OCI-LY3 (cell line): Measurements from ENCODE around the gene SPATA46.

Source experiments
- H2AFZ ChIP-seq: fragments of 200-600, 300-600 bp; shearing (Covaris generic); 2 replicates; pipeline ENCODE4 v1.6.0; 2014; ENCODE audit warnings: antibody characterized with exemption, low read depth, low read length
- H3K27ac ChIP-seq: fragments of 200-600, 300-600 bp; sonication (generic); 2 replicates; pipeline ENCODE4 v1.5.1; 2014; ENCODE audit warnings: mild to moderate bottlenecking, low read length, moderate library complexity, mixed read lengths
- H3K27me3 ChIP-seq: fragments of 200-600, 300-600 bp; sonication (generic); 2 replicates; pipeline ENCODE4 v1.6.1; 2014; ENCODE audit warnings: low read depth, low read length, mixed read lengths
- H3K36me3 ChIP-seq: fragments of 200-600, 300-600 bp; sonication (generic); replicated peaks from 2 replicates; pipeline ENCODE3; 2014; ENCODE audit warnings: low read depth, low read length, mixed read lengths
- H3K4me1 ChIP-seq: fragments of 300-600, 200-600 bp; sonication (generic); 2 replicates; pipeline ENCODE4 v1.6.1; 2014; ENCODE audit warnings: low read length, mixed read lengths
- H3K4me2 ChIP-seq: fragments of 200-600, 300-600 bp; sonication (generic); 2 replicates; pipeline ENCODE4 v1.6.1; 2014; ENCODE audit warnings: low read length, mixed read lengths
- H3K4me3 ChIP-seq: fragments of 300-600, 200-600 bp; sonication (generic); 2 replicates; pipeline ENCODE4 v1.5.1; 2014; ENCODE audit warnings: antibody characterized with exemption, mild to moderate bottlenecking, low read length, moderate library complexity
- H3K79me2 ChIP-seq: fragments of 300-600, 200-600 bp; shearing (Covaris generic); 2 replicates; pipeline ENCODE4 v1.6.1; 2014; ENCODE audit warnings: mild to moderate bottlenecking, low read length, mixed read lengths
- H3K9ac ChIP-seq: fragments of 300-600, 200-600 bp; shearing (Covaris generic); 2 replicates; pipeline ENCODE4 v1.6.0; 2014; ENCODE audit warnings: mild to moderate bottlenecking, low read length, moderate library complexity
- H3K9me3 ChIP-seq: fragments of 200-600, 300-600 bp; shearing (Covaris generic); 2 replicates; pipeline ENCODE4 v1.6.1; 2014; ENCODE audit warnings: low read length, mixed read lengths; ENCODE audit not compliant: insufficient read depth
- H4K20me1 ChIP-seq: fragments of 200-600, 300-600 bp; sonication (generic); 2 replicates; pipeline ENCODE4 v1.6.1; 2016; ENCODE audit warnings: low read length, mixed read lengths; ENCODE audit not compliant: insufficient read depth
- EZH2phosphoT487 ChIP-seq: fragments of 200-600 bp; shearing (Covaris generic); IDR thresholded peaks from 2 replicates; pipeline ENCODE4 v1.6.1; 2018; ENCODE audit warnings: antibody characterized with exemption, mixed run types, low read depth
- TF ChIP-seq, protein P1 (sequence below): fragments of 200-600, 300-600 bp; sonication (generic); IDR thresholded peaks from 2 replicates; pipeline ENCODE4 v1.5.1; 2014; ENCODE audit warnings: antibody characterized with exemption, low read length, low read depth

Gene SPATA46

GRCh38 chr1:162328512-162328911, 48.1 kb downstream of the SPATA46 start:
- H3K9me3 ChIP-seq, result no peaks in the 10 kb centered on the region
- H2AFZ ChIP-seq, result no peak overlapping the region
- no peaks in the 10 kb centered on the region for H4K20me1 ChIP-seq
- H3K9ac ChIP-seq, result no peak overlapping the region
- peaks cover 68% of the 10 kb centered on the region for H3K27me3 ChIP-seq
- H3K79me2 ChIP-seq, result no peaks in the 10 kb centered on the region
- no peak overlapping the region for H3K27ac ChIP-seq
- no peaks in the 10 kb centered on the region for H3K36me3 ChIP-seq
- H3K4me3 ChIP-seq, result no peak overlapping the region
- H3K4me1 ChIP-seq, result no peaks in the 10 kb centered on the region
- no peak overlapping the region for H3K4me2 ChIP-seq
- TF ChIP-seq EZH2phosphoT487, result no peak
- TF ChIP-seq, protein P1, sequence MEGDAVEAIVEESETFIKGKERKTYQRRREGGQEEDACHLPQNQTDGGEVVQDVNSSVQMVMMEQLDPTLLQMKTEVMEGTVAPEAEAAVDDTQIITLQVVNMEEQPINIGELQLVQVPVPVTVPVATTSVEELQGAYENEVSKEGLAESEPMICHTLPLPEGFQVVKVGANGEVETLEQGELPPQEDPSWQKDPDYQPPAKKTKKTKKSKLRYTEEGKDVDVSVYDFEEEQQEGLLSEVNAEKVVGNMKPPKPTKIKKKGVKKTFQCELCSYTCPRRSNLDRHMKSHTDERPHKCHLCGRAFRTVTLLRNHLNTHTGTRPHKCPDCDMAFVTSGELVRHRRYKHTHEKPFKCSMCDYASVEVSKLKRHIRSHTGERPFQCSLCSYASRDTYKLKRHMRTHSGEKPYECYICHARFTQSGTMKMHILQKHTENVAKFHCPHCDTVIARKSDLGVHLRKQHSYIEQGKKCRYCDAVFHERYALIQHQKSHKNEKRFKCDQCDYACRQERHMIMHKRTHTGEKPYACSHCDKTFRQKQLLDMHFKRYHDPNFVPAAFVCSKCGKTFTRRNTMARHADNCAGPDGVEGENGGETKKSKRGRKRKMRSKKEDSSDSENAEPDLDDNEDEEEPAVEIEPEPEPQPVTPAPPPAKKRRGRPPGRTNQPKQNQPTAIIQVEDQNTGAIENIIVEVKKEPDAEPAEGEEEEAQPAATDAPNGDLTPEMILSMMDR, result no peak

DNA sequence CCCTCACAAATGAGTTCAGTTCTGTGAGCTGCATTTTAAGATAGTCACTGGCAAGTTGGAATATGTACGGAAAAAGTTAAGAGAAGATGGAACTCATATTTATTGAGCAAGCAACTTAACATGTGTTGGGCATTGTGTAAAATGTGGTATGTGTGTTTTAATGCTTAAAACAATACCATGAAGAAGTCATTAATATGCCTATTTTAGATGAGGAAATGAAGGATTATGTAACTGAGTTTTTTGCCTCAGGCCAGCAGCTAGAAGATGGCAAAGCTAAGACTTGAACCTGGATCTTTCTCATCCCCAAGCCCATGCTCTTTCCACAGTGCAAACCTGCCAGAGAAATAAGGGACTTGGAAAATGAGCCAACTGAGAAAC, 48.9 kb downstream of the SPATA46 start:
- H3K4me3 ChIP-seq, result no peak overlapping the region
- H3K27ac ChIP-seq, result no peak overlapping the region
- TF ChIP-seq, protein P1, result no peak
- TF ChIP-seq EZH2phosphoT487, result no peak
- H3K4me1 ChIP-seq, result no peaks in the 10 kb centered on the region
- peaks cover 65% of the 10 kb centered on the region for H3K27me3 ChIP-seq
- no peak overlapping the region for H3K4me2 ChIP-seq
- no peaks in the 10 kb centered on the region for H3K79me2 ChIP-seq
- no peak overlapping the region for H3K9ac ChIP-seq
- H3K9me3 ChIP-seq, result no peaks in the 10 kb centered on the region
- no peaks in the 10 kb centered on the region for H3K36me3 ChIP-seq
- H4K20me1 ChIP-seq, result no peaks in the 10 kb centered on the region
- no peak overlapping the region for H2AFZ ChIP-seq

- Histone ChIP-seq H2AFZ (no peak overlapping the region), H4K20me1 (no peaks in the 10 kb centered on the region), H3K36me3 (no peaks in the 10 kb centered on the region), H3K4me2 (no peak overlapping the region), H3K9me3 (no peaks in the 10 kb centered on the region), H3K4me1 (no peaks in the 10 kb centered on the region), H3K4me3 (no peak overlapping the region), H3K27me3 (peaks cover 65% of the 10 kb centered on the region), H3K79me2 (no peaks in the 10 kb centered on the region), H3K27ac (no peak overlapping the region), H3K9ac (no peak overlapping the region)
- TF ChIP-seq, protein P1, result no peak
- TF ChIP-seq EZH2phosphoT487, result no peak
Measured at GRCh38 chr1:162327144-162327787, 49.4 kb downstream of the SPATA46 start.

- Histone ChIP-seq H3K4me2 (no peak overlapping the region), H3K4me1 (no peaks in the 10 kb centered on the region), H3K27me3 (peaks cover 69% of the 10 kb centered on the region), H3K36me3 (no peaks in the 10 kb centered on the region), H3K9ac (no peak overlapping the region), H3K4me3 (no peak overlapping the region), H3K9me3 (no peaks in the 10 kb centered on the region), H2AFZ (no peak overlapping the region), H3K79me2 (no peaks in the 10 kb centered on the region), H3K27ac (no peak overlapping the region), H4K20me1 (no peaks in the 10 kb centered on the region)
- no peak for TF ChIP-seq EZH2phosphoT487
- TF ChIP-seq, protein P1, result no peak
Measured at GRCh38 chr1:162326559-162326958, 50.1 kb downstream of the SPATA46 start.
